ENCODE data around the gene PEAR1. TPM values are rescaled to one million over a fixed set of nuclear protein-coding genes. Genes with fewer than 3 reads are reported as not detected.
A peak's percentile ranks its signal among the peaks of the same experiment; 100 is the strongest.

Gene PEAR1
- total RNA-seq, 4 donors from 2014 or later, result 11.2 to 21.9 (median 14.4) TPM

GRCh38 chr1:156944268-156944667 is 50.8 kb downstream of the PEAR1 start:
- no peak overlapping the region for H3K27ac ChIP-seq
- H3K4me1 ChIP-seq, result peaks cover 0 to 5% of the 10 kb centered on the region in 2 donors
- H3K27me3 ChIP-seq, result no peaks in the 10 kb centered on the region
- no peak overlapping the region for H3K4me3 ChIP-seq (replicated peaks in 1 of 3)
- no peaks in the 10 kb centered on the region for H3K9me3 ChIP-seq
- WGBS, 2 donors, result 95% methylated on average over 1 of the region's 1 CpG
- no peak for DNase-seq
- peaks cover 63 to 76% of the 10 kb centered on the region in 2 donors for H3K36me3 ChIP-seq
- intact Hi-C loops (cut with DNase I), result no loop called here
- no peak for TF ChIP-seq POLR2A (IDR thresholded peaks at IDR 0.05)
- no peak for TF ChIP-seq CTCF (IDR thresholded peaks at IDR 0.05)

- H3K4me1 ChIP-seq, result peaks cover 0 to 5% of the 10 kb centered on the region in 2 donors
- WGBS, 2 donors, result 79 to 82% methylated on average over 8 of the region's 8 CpGs
- H3K4me3 ChIP-seq (replicated peaks in 1 of 3), result no peak overlapping the region
- H3K27me3 ChIP-seq, result no peaks in the 10 kb centered on the region
- intact Hi-C loops (cut with DNase I), result no loop called here
- TF ChIP-seq CTCF (IDR thresholded peaks at IDR 0.05) (no peak), POLR2A (IDR thresholded peaks at IDR 0.05) (no peak)
- H3K27ac ChIP-seq, result no peak overlapping the region
- DNase-seq, result peak in 1 of 2 donors; percentile 38
- no peaks in the 10 kb centered on the region for H3K9me3 ChIP-seq
- peaks cover 57 to 72% of the 10 kb centered on the region in 2 donors for H3K36me3 ChIP-seq
These were observed 51.3 kb downstream of the PEAR1 start for GRCh38 chr1:156944848-156945247.

- peaks cover 50 to 73% of the 10 kb centered on the region in 2 donors for H3K36me3 ChIP-seq
- no peak for DNase-seq
- 86 to 90% methylated on average over 11 of the region's 11 CpGs for WGBS, 2 donors
- H3K27ac ChIP-seq, result no peak overlapping the region
- TF ChIP-seq POLR2A (IDR thresholded peaks at IDR 0.05), result no peak
- TF ChIP-seq CTCF (IDR thresholded peaks at IDR 0.05), result no peak
- H3K9me3 ChIP-seq, result no peaks in the 10 kb centered on the region
- intact Hi-C loops (cut with DNase I), result no loop called here
- peaks cover 0 to 5% of the 10 kb centered on the region in 2 donors for H3K4me1 ChIP-seq
- H3K4me3 ChIP-seq (replicated peaks in 1 of 3), result no peak overlapping the region
- H3K27me3 ChIP-seq, result no peaks in the 10 kb centered on the region
These were observed 52.6 kb downstream of the PEAR1 start for GRCh38 chr1:156945881-156946661.

- DNase-seq, result no peak
- TF ChIP-seq POLR2A (IDR thresholded peaks at IDR 0.05) (no peak), CTCF (IDR thresholded peaks at IDR 0.05) (no peak)
- Histone ChIP-seq H3K4me1 (peaks cover 0 to 5% of the 10 kb centered on the region in 2 donors), H3K36me3 (peaks cover 43 to 73% of the 10 kb centered on the region in 2 donors), H3K27me3 (no peaks in the 10 kb centered on the region), H3K27ac (no peak overlapping the region), H3K9me3 (no peaks in the 10 kb centered on the region), H3K4me3 (replicated peaks in 1 of 3) (no peak overlapping the region)
- intact Hi-C loops (cut with DNase I), result no loop called here
- WGBS, 2 donors, result 93 to 98% methylated on average over 9 of the region's 9 CpGs
These were observed 53.6 kb downstream of the PEAR1 start for GRCh38 chr1:156947127-156947526.

- WGBS, 2 donors, result 92% methylated on average over 17 of the region's 17 CpGs
- TF ChIP-seq POLR2A (IDR thresholded peaks at IDR 0.05) (no peak), CTCF (IDR thresholded peaks at IDR 0.05) (no peak)
- H3K36me3 ChIP-seq, result peaks cover 35 to 71% of the 10 kb centered on the region in 2 donors
- intact Hi-C loops (cut with DNase I), result no loop called here
- no peak for DNase-seq
- peaks cover 0 to 5% of the 10 kb centered on the region in 2 donors for H3K4me1 ChIP-seq
- H3K27ac ChIP-seq, result no peak overlapping the region
- H3K27me3 ChIP-seq, result no peaks in the 10 kb centered on the region
- H3K9me3 ChIP-seq, result no peaks in the 10 kb centered on the region
- H3K4me3 ChIP-seq (replicated peaks in 1 of 3), result no peak overlapping the region
These were observed 54.5 kb downstream of the PEAR1 start for GRCh38 chr1:156947818-156948525.

Measured in thyroid gland (tissue), 4 donors.